Activated gamma-delta T cell (primary cell): ENCODE results near the gene CFL2.
"Not testable (repeated sequence)": the region's sequence is repeated elsewhere in the genome, so short reads cannot be mapped to it uniquely, and the experiment has no call there.

ENCODE experiments used
- DNase-seq: peaks from one replicate; lab custom pipeline; 2025; lab: John Stamatoyannopoulos, UW

CFL2 gene

GRCh38 chr14:34711796-34712712 lies 2.3 kb downstream of the CFL2 start:
- DNase-seq: no peak

- no peak for DNase-seq
Observed at GRCh38 chr14:34711169-34711568, 3.2 kb downstream of the CFL2 start.

GRCh38 chr14:34710744-34711143 lies 3.6 kb downstream of the CFL2 start:
- no peak for DNase-seq

GRCh38 chr14:34710006-34710405 lies 4.4 kb downstream of the CFL2 start:
- DNase-seq: no peak

- DNase-seq: no peak
Observed at GRCh38 chr14:34707722-34708121, 6.7 kb downstream of the CFL2 start.

- DNase-seq: no peak
Observed at GRCh38 chr14:34701808-34702207, 12.6 kb downstream of the CFL2 start.

- DNase-seq: no peak
Observed at GRCh38 chr14:34700622-34701130, 13.7 kb downstream of the CFL2 start.

- no peak for DNase-seq
Observed at GRCh38 chr14:34699873-34700621, 14.3 kb downstream of the CFL2 start.

- not testable (repeated sequence) for DNase-seq
Observed at GRCh38 chr14:34694216-34694615, 20.2 kb downstream of the CFL2 start.

GRCh38 chr14:34693228-34693939 lies 21.0 kb downstream of the CFL2 start:
- DNase-seq: no peak

- no peak for DNase-seq
Observed at GRCh38 chr14:34692898-34693227, 21.5 kb downstream of the CFL2 start.

- no peak for DNase-seq
Observed at GRCh38 chr14:34692348-34692747, 22.0 kb downstream of the CFL2 start.

GRCh38 chr14:34691206-34691605 lies 23.2 kb downstream of the CFL2 start:
- no peak for DNase-seq

GRCh38 chr14:34688470-34689206 lies 25.8 kb downstream of the CFL2 start:
- no peak for DNase-seq

- DNase-seq: no peak
Observed at GRCh38 chr14:34685819-34686428, 28.5 kb downstream of the CFL2 start.

- no peak for DNase-seq
Observed at GRCh38 chr14:34684578-34684977, 29.8 kb downstream of the CFL2 start.

- DNase-seq: no peak
Observed at GRCh38 chr14:34682787-34683321, 31.5 kb downstream of the CFL2 start.

GRCh38 chr14:34680806-34681479 lies 33.5 kb downstream of the CFL2 start:
- DNase-seq: no peak

- DNase-seq: no peak
Observed at GRCh38 chr14:34678735-34679134, 35.7 kb downstream of the CFL2 start.

- DNase-seq: no peak
Observed at GRCh38 chr14:34678306-34678705, 36.1 kb downstream of the CFL2 start.
